ENCODE measurements around the gene NKIRAS1. TPM values are rescaled to one million over a fixed set of nuclear protein-coding genes. Genes with fewer than 3 reads are reported as not detected.

The NKIRAS1 gene
- total and polyA plus RNA-seq, 3 experiments from 2014 or later: 5.3 to 7.2 (median 6.1) TPM

GRCh38 chr3:23938688-23939087, 21.9 kb upstream of the NKIRAS1 start:
- Histone ChIP-seq H3K4me1 (ENCODE audit: insufficient read depth, low read length) (no peaks in the 10 kb centered on the region), H3K4me3 (ENCODE audit: low read length) (no peak overlapping the region), H3K27me3 (ENCODE audit: insufficient read depth, low read length, poor library complexity, severe bottlenecking) (no peaks in the 10 kb centered on the region), H3K27ac (ENCODE audit: low read depth, low read length) (no peak overlapping the region), H3K9me3 (ENCODE audit: low read length) (no peaks in the 10 kb centered on the region), H3K36me3 (ENCODE audit: insufficient read depth, low read length) (no peaks in the 10 kb centered on the region)
- H3K36me3 Mint-ChIP-seq: peaks cover 0 to 4% (median 0%) of the 10 kb centered on the region in 3 donors
- DNase-seq: no peak
- H3K4me1 Mint-ChIP-seq: peaks cover 2 to 3% (median 2%) of the 10 kb centered on the region in 3 donors
- H3K27me3 Mint-ChIP-seq: peaks cover 5 to 8% of the 10 kb centered on the region in 2 donors
- POLR2A ChIA-PET: interaction anchor here (0.7 to 1.0 kb wide), 2 partner anchors 15 to 21 kb away, joined by 3 to 11 read pairs; no protein-coding TSS in a partner anchor
- H3K27ac Mint-ChIP-seq: no peak overlapping the region
- H3K4me3 Mint-ChIP-seq: no peak overlapping the region
- no peaks in the 10 kb centered on the region for H3K9me3 Mint-ChIP-seq
- CTCF ChIA-PET: no interaction called here

- Mint-ChIP-seq H3K9me3 (no peaks in the 10 kb centered on the region), H3K4me3 (no peak overlapping the region), H3K36me3 (peaks cover 0 to 4% (median 0%) of the 10 kb centered on the region in 3 donors), H3K27ac (no peak overlapping the region), H3K27me3 (peaks cover 5 to 8% of the 10 kb centered on the region in 2 donors), H3K4me1 (no peaks in the 10 kb centered on the region)
- Histone ChIP-seq H3K9me3 (ENCODE audit: low read length) (no peaks in the 10 kb centered on the region), H3K4me1 (ENCODE audit: insufficient read depth, low read length) (no peaks in the 10 kb centered on the region), H3K4me3 (ENCODE audit: low read length) (no peak overlapping the region), H3K27ac (ENCODE audit: low read depth, low read length) (no peak overlapping the region), H3K36me3 (ENCODE audit: insufficient read depth, low read length) (no peaks in the 10 kb centered on the region), H3K27me3 (ENCODE audit: insufficient read depth, low read length, poor library complexity, severe bottlenecking) (no peaks in the 10 kb centered on the region)
- POLR2A ChIA-PET: no interaction called here
- CTCF ChIA-PET: interaction anchor here (1.0 kb wide), 1 partner anchor 16 kb away, joined by 3 read pairs; no protein-coding TSS in a partner anchor
- no peak for DNase-seq
These were observed 20.5 kb upstream of the NKIRAS1 start for GRCh38 chr3:23937296-23937695.

DNA sequence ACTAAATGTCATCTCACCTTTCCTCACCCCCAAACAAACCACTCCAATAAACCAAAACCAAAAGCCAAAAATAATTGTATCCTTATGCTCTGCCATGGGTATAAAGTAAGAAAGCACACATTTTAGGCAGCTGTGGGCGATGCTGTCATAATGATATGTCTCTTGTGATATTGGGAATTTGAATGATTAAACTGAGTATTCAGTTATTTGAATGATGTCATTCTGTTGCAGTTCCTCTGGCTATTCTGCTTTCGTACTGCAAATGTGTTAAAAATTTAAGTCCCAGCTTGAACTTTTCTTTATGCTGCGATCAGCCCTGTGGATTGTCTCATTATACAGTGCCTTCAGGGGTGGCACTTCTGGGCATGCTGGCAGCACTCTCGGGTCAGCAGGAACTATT, 17.5 kb upstream of the NKIRAS1 start:
- Mint-ChIP-seq H3K4me1 (no peaks in the 10 kb centered on the region), H3K27me3 (peaks cover 5 to 8% of the 10 kb centered on the region in 2 donors), H3K36me3 (peaks cover 0 to 4% (median 0%) of the 10 kb centered on the region in 3 donors), H3K9me3 (no peaks in the 10 kb centered on the region), H3K27ac (no peak overlapping the region), H3K4me3 (no peak overlapping the region)
- H3K27me3 ChIP-seq (ENCODE audit: insufficient read depth, low read length, poor library complexity, severe bottlenecking): no peaks in the 10 kb centered on the region
- H3K4me1 ChIP-seq (ENCODE audit: insufficient read depth, low read length): no peaks in the 10 kb centered on the region
- no peak overlapping the region for H3K27ac ChIP-seq (ENCODE audit: low read depth, low read length)
- no peaks in the 10 kb centered on the region for H3K9me3 ChIP-seq (ENCODE audit: low read length)
- no peaks in the 10 kb centered on the region for H3K36me3 ChIP-seq (ENCODE audit: insufficient read depth, low read length)
- POLR2A ChIA-PET: no interaction called here
- no peak for DNase-seq
- no peak overlapping the region for H3K4me3 ChIP-seq (ENCODE audit: low read length)
- CTCF ChIA-PET: no interaction called here

DNA sequence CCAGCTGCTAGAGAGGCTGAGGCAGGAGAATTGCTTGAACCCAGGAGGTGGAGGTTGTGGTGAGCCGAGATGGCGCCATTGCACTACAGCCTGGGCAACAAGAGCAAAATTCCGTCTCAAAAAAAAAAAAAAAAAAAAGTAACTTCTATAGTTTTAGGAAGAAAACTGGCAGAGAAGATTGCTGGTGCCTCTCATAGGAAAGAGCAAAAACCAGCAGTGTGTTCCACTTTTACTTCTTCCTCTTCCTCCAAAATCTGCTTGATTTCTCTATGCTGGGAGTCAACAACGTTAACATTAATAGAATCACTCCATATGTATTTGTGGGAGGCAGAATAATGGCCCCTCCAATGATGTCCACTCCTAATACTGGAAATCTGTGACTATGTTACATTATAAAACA, 15.8 kb upstream of the NKIRAS1 start:
- no peaks in the 10 kb centered on the region for H3K4me1 ChIP-seq (ENCODE audit: insufficient read depth, low read length)
- no peaks in the 10 kb centered on the region for H3K27me3 ChIP-seq (ENCODE audit: insufficient read depth, low read length, poor library complexity, severe bottlenecking)
- CTCF ChIA-PET: no interaction called here
- Mint-ChIP-seq H3K27me3 (peaks cover 3 to 5% of the 10 kb centered on the region in 2 donors), H3K4me3 (no peak overlapping the region), H3K9me3 (no peaks in the 10 kb centered on the region), H3K36me3 (peaks cover 0 to 4% (median 0%) of the 10 kb centered on the region in 3 donors), H3K4me1 (no peaks in the 10 kb centered on the region), H3K27ac (no peak overlapping the region)
- POLR2A ChIA-PET: no interaction called here
- no peak overlapping the region for H3K27ac ChIP-seq (ENCODE audit: low read depth, low read length)
- DNase-seq: no peak
- H3K36me3 ChIP-seq (ENCODE audit: insufficient read depth, low read length): no peaks in the 10 kb centered on the region
- no peak overlapping the region for H3K4me3 ChIP-seq (ENCODE audit: low read length)
- H3K9me3 ChIP-seq (ENCODE audit: low read length): no peaks in the 10 kb centered on the region

- POLR2A ChIA-PET: interaction anchor here (1.1 kb wide), 1 partner anchor 14 kb away, joined by 3 read pairs; no protein-coding TSS in a partner anchor
- no peaks in the 10 kb centered on the region for H3K27me3 ChIP-seq (ENCODE audit: insufficient read depth, low read length, poor library complexity, severe bottlenecking)
- Mint-ChIP-seq H3K27ac (no peak overlapping the region), H3K9me3 (no peaks in the 10 kb centered on the region), H3K36me3 (no peaks in the 10 kb centered on the region), H3K4me1 (no peaks in the 10 kb centered on the region), H3K4me3 (no peak overlapping the region), H3K27me3 (peaks cover 0 to 5% of the 10 kb centered on the region in 2 donors)
- CTCF ChIA-PET: no interaction called here
- no peaks in the 10 kb centered on the region for H3K36me3 ChIP-seq (ENCODE audit: insufficient read depth, low read length)
- no peaks in the 10 kb centered on the region for H3K4me1 ChIP-seq (ENCODE audit: insufficient read depth, low read length)
- no peaks in the 10 kb centered on the region for H3K9me3 ChIP-seq (ENCODE audit: low read length)
- H3K4me3 ChIP-seq (ENCODE audit: low read length): no peak overlapping the region
- DNase-seq: no peak
- H3K27ac ChIP-seq (ENCODE audit: low read depth, low read length): no peak overlapping the region
These were observed 14.8 kb upstream of the NKIRAS1 start for GRCh38 chr3:23931597-23931996.

- no peak overlapping the region for H3K4me3 ChIP-seq (ENCODE audit: low read length)
- DNase-seq: no peak
- H3K27ac ChIP-seq (ENCODE audit: low read depth, low read length): no peak overlapping the region
- Mint-ChIP-seq H3K27ac (no peak overlapping the region), H3K4me1 (no peaks in the 10 kb centered on the region), H3K9me3 (no peaks in the 10 kb centered on the region), H3K27me3 (no peaks in the 10 kb centered on the region), H3K4me3 (no peak overlapping the region), H3K36me3 (peaks cover 0 to 3% (median 0%) of the 10 kb centered on the region in 3 donors)
- ChIA-PET POLR2A (no interaction called here), CTCF (no interaction called here)
- no peaks in the 10 kb centered on the region for H3K36me3 ChIP-seq (ENCODE audit: insufficient read depth, low read length)
- no peaks in the 10 kb centered on the region for H3K4me1 ChIP-seq (ENCODE audit: insufficient read depth, low read length)
- no peaks in the 10 kb centered on the region for H3K27me3 ChIP-seq (ENCODE audit: insufficient read depth, low read length, poor library complexity, severe bottlenecking)
- H3K9me3 ChIP-seq (ENCODE audit: low read length): no peaks in the 10 kb centered on the region
These were observed 11.7 kb upstream of the NKIRAS1 start for GRCh38 chr3:23928524-23928923.

GRCh38 chr3:23926736-23927135, 9.9 kb upstream of the NKIRAS1 start:
- Mint-ChIP-seq H3K4me3 (no peak overlapping the region), H3K4me1 (no peaks in the 10 kb centered on the region), H3K36me3 (peaks cover 0 to 14% (median 0%) of the 10 kb centered on the region in 3 donors), H3K9me3 (no peaks in the 10 kb centered on the region), H3K27ac (no peak overlapping the region), H3K27me3 (no peaks in the 10 kb centered on the region)
- H3K4me3 ChIP-seq (ENCODE audit: low read length): no peak overlapping the region
- H3K27me3 ChIP-seq (ENCODE audit: insufficient read depth, low read length, poor library complexity, severe bottlenecking): no peaks in the 10 kb centered on the region
- no peaks in the 10 kb centered on the region for H3K9me3 ChIP-seq (ENCODE audit: low read length)
- no peaks in the 10 kb centered on the region for H3K4me1 ChIP-seq (ENCODE audit: insufficient read depth, low read length)
- no peak for DNase-seq
- H3K27ac ChIP-seq (ENCODE audit: low read depth, low read length): no peak overlapping the region
- POLR2A ChIA-PET: no interaction called here
- CTCF ChIA-PET: interaction anchor here (1.5 kb wide), 1 partner anchor 10 kb away, joined by 3 read pairs; the partner anchor contains the start of genes NKIRAS1 and RPL15
- H3K36me3 ChIP-seq (ENCODE audit: insufficient read depth, low read length): no peaks in the 10 kb centered on the region

GRCh38 chr3:23926246-23926645, 9.5 kb upstream of the NKIRAS1 start:
- Histone ChIP-seq H3K4me3 (ENCODE audit: low read length) (no peak overlapping the region), H3K9me3 (ENCODE audit: low read length) (no peaks in the 10 kb centered on the region), H3K4me1 (ENCODE audit: insufficient read depth, low read length) (no peaks in the 10 kb centered on the region), H3K27ac (ENCODE audit: low read depth, low read length) (no peak overlapping the region), H3K27me3 (ENCODE audit: insufficient read depth, low read length, poor library complexity, severe bottlenecking) (no peaks in the 10 kb centered on the region), H3K36me3 (ENCODE audit: insufficient read depth, low read length) (no peaks in the 10 kb centered on the region)
- peaks cover 0 to 19% (median 0%) of the 10 kb centered on the region in 3 donors for H3K36me3 Mint-ChIP-seq
- no peak overlapping the region for H3K4me3 Mint-ChIP-seq
- ChIA-PET POLR2A (interaction anchor here (1.0 kb wide), 1 partner anchor 9 kb away, joined by 3 read pairs; the partner anchor contains the start of genes NKIRAS1 and RPL15), CTCF (interaction anchor here (1.5 kb wide), 1 partner anchor 9 kb away, joined by 3 read pairs; the partner anchor contains the start of genes NKIRAS1 and RPL15)
- H3K9me3 Mint-ChIP-seq: no peaks in the 10 kb centered on the region
- H3K27me3 Mint-ChIP-seq: peaks cover 0 to 2% of the 10 kb centered on the region in 2 donors
- no peaks in the 10 kb centered on the region for H3K4me1 Mint-ChIP-seq
- DNase-seq: no peak
- H3K27ac Mint-ChIP-seq: no peak overlapping the region
